ENCODE data around the gene TTC32.
"Not testable (repeated sequence)": the region's sequence is repeated elsewhere in the genome, so short reads cannot be mapped to it uniquely, and the experiment has no call there.

TTC32 gene

GRCh38 chr2:19901442-19902215, at the start of gene TTC32:
TSS of gene TTC32 (minus strand) at chr2:19901983. CDS start at chr2:19901854, 129 bp downstream.
- DNase-seq = peak; percentile 94

- DNase-seq = no peak
These were observed 47.3 kb upstream of the TTC32 start for GRCh38 chr2:19949071-19949470.

- no peak for DNase-seq
These were observed 45.6 kb upstream of the TTC32 start for GRCh38 chr2:19947184-19947940.

- DNase-seq = no peak
These were observed 42.5 kb upstream of the TTC32 start for GRCh38 chr2:19944205-19944845.

- no peak for DNase-seq
These were observed 41.4 kb upstream of the TTC32 start for GRCh38 chr2:19943189-19943588.

- DNase-seq = no peak
These were observed 40.4 kb upstream of the TTC32 start for GRCh38 chr2:19942199-19942598.

GRCh38 chr2:19937004-19937403, 35.2 kb upstream of the TTC32 start:
- DNase-seq = no peak

GRCh38 chr2:19936203-19936602, 34.4 kb upstream of the TTC32 start:
- no peak for DNase-seq

- DNase-seq = no peak
These were observed 31.7 kb upstream of the TTC32 start for GRCh38 chr2:19933351-19933981.

- DNase-seq = no peak
These were observed 31.1 kb upstream of the TTC32 start for GRCh38 chr2:19932928-19933327.

GRCh38 chr2:19929226-19929625, 27.4 kb upstream of the TTC32 start:
- DNase-seq = no peak

GRCh38 chr2:19927816-19928215, 26.0 kb upstream of the TTC32 start:
- DNase-seq = not testable (repeated sequence)

- DNase-seq = not testable (repeated sequence)
These were observed 22.7 kb upstream of the TTC32 start for GRCh38 chr2:19924526-19924925.

GRCh38 chr2:19922188-19922587, 20.4 kb upstream of the TTC32 start:
- not testable (repeated sequence) for DNase-seq

GRCh38 chr2:19916385-19916950, 14.7 kb upstream of the TTC32 start:
- DNase-seq = no peak

GRCh38 chr2:19914266-19914975, 12.6 kb upstream of the TTC32 start:
- DNase-seq = no peak

GRCh38 chr2:19911808-19912509, 10.2 kb upstream of the TTC32 start:
- DNase-seq = no peak

GRCh38 chr2:19902216-19902740, 495 bp upstream of the TTC32 start:
- peak; percentile 22 for DNase-seq

GRCh38 chr2:19900931-19901441, 797 bp downstream of the TTC32 start:
- peak; percentile 54 for DNase-seq

GRCh38 chr2:19899985-19900930, 1.5 kb downstream of the TTC32 start:
- no peak for DNase-seq

Data from suppressor macrophage treated with lipopolysaccharide for 4 hours (primary cell).